ENCODE data around the gene ACTR1A.
"Not testable (repeated sequence)": the region's sequence is repeated elsewhere in the genome, so short reads cannot be mapped to it uniquely, and the experiment has no call there.

Gene ACTR1A

GRCh38 chr10:102480396-102480795 lies 22.1 kb downstream of the ACTR1A start:
- no peak for FAIRE-seq

- no peak for FAIRE-seq
Measured at GRCh38 chr10:102479651-102480050, 22.9 kb downstream of the ACTR1A start.

- no peak for FAIRE-seq
Measured at GRCh38 chr10:102476466-102477141, 25.9 kb downstream of the ACTR1A start.

GRCh38 chr10:102475451-102476040 lies 27.0 kb downstream of the ACTR1A start:
- no peak for FAIRE-seq

- FAIRE-seq = no peak
Measured at GRCh38 chr10:102473445-102474331, 28.8 kb downstream of the ACTR1A start.

GRCh38 chr10:102470579-102471546 lies 31.6 kb downstream of the ACTR1A start:
- FAIRE-seq = no peak

- no peak for FAIRE-seq
Measured at GRCh38 chr10:102468683-102469082, 33.8 kb downstream of the ACTR1A start.

- FAIRE-seq = no peak
Measured at GRCh38 chr10:102467971-102468438, 34.5 kb downstream of the ACTR1A start.

- no peak for FAIRE-seq
Measured at GRCh38 chr10:102467318-102467717, 35.2 kb downstream of the ACTR1A start.

GRCh38 chr10:102465466-102465865 lies 37.0 kb downstream of the ACTR1A start:
- FAIRE-seq = no peak

- FAIRE-seq = no peak
Measured at GRCh38 chr10:102463983-102464382, 38.5 kb downstream of the ACTR1A start.

GRCh38 chr10:102462512-102463054 lies 39.9 kb downstream of the ACTR1A start:
- no peak for FAIRE-seq

- no peak for FAIRE-seq
Measured at GRCh38 chr10:102461187-102462054, 41.1 kb downstream of the ACTR1A start.

GRCh38 chr10:102460836-102461186 lies 41.7 kb downstream of the ACTR1A start:
- no peak for FAIRE-seq

- FAIRE-seq = no peak
Measured at GRCh38 chr10:102458656-102459055, 43.9 kb downstream of the ACTR1A start.

GRCh38 chr10:102457591-102458150 lies 44.8 kb downstream of the ACTR1A start:
- FAIRE-seq = no peak

- FAIRE-seq = no peak
Measured at GRCh38 chr10:102455893-102456471, 46.5 kb downstream of the ACTR1A start.

GRCh38 chr10:102454662-102455487 lies 47.6 kb downstream of the ACTR1A start:
- not testable (repeated sequence) for FAIRE-seq

- no peak for FAIRE-seq
Measured at GRCh38 chr10:102453502-102453901, 49.0 kb downstream of the ACTR1A start.
